IPS-NIHi11 (cell line): ENCODE measurements around the gene SNX19.
"Not testable (repeated sequence)": the region's sequence is repeated elsewhere in the genome, so short reads cannot be mapped to it uniquely, and the experiment has no call there.

Experiments used
- DNase-seq: peaks from one replicate; pipeline ENCODE4 v3.0.0; 2012; ENCODE audit warnings: mixed read lengths, low spot score

Gene SNX19, protein sequence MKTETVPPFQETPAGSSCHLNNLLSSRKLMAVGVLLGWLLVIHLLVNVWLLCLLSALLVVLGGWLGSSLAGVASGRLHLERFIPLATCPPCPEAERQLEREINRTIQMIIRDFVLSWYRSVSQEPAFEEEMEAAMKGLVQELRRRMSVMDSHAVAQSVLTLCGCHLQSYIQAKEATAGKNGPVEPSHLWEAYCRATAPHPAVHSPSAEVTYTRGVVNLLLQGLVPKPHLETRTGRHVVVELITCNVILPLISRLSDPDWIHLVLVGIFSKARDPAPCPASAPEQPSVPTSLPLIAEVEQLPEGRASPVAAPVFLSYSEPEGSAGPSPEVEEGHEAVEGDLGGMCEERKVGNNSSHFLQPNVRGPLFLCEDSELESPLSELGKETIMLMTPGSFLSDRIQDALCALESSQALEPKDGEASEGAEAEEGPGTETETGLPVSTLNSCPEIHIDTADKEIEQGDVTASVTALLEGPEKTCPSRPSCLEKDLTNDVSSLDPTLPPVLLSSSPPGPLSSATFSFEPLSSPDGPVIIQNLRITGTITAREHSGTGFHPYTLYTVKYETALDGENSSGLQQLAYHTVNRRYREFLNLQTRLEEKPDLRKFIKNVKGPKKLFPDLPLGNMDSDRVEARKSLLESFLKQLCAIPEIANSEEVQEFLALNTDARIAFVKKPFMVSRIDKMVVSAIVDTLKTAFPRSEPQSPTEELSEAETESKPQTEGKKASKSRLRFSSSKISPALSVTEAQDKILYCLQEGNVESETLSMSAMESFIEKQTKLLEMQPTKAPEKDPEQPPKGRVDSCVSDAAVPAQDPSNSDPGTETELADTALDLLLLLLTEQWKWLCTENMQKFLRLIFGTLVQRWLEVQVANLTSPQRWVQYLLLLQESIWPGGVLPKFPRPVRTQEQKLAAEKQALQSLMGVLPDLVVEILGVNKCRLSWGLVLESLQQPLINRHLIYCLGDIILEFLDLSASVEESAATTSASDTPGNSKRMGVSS

GRCh38 chr11:130916238-130916855 is at the start of gene SNX19:
Gene SNX19, minus strand, starts transcription at chr11:130916479. Its CDS starts 540 bp downstream, at chr11:130915939.
- DNase-seq, result peak; percentile 98

DNA sequence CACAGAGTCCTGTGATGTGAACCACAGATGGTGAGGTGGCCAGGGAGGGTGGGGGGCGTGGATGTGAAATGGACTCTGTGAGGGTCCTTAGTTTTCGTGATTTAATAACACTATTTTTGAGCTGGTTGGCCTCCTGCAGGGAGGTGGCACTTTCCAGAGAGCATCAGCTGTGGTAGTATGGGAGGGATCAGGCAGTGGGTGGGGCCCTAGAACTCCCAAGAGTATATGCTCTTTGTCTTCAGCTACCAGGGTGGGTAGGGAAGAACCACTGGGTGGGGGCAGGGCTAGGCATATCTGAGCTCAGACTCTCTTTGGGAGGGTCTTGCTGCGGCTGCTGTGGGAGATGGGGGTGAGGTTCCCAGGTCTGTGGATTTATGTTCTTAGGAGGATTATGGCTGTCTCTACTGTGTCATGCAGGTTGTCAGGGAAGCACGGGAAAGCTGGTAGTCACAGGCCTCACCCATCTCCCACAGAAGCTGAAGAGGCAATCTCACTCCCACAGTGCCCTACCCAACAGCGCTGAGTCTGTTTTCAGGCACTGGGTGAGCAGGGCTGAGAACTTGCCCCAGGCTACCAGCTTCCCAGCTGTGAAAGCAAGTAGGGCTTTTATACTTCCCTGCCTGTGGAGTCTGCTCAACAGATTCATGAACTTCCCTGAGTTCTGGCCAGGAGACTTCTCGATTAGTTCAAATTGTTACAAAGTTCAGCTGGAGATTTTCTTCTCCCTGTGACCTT is 47.9 kb upstream of the SNX19 start:
- DNase-seq, result no peak

DNA sequence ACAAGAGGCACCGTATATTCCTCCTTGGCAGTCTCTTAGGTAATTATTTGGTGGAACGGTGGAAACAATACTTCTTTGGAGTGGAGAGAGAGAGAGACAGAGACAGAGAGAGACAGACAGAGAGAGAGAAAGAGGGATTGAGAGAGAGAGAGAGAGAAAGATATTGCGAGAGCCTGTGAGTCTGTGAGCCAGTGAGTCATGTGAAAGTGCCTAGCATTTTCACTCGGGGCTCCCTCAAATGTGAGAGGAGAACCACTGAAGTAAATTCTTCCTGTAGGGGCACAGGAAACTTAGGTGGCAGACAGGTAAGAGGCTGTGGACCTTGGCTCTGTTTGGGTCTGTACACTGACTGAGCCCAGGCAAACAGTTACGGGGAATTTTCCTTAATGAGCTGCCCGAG is 31.6 kb upstream of the SNX19 start:
- DNase-seq, result no peak

GRCh38 chr11:130947481-130947880 is 31.2 kb upstream of the SNX19 start:
- DNase-seq, result no peak

DNA sequence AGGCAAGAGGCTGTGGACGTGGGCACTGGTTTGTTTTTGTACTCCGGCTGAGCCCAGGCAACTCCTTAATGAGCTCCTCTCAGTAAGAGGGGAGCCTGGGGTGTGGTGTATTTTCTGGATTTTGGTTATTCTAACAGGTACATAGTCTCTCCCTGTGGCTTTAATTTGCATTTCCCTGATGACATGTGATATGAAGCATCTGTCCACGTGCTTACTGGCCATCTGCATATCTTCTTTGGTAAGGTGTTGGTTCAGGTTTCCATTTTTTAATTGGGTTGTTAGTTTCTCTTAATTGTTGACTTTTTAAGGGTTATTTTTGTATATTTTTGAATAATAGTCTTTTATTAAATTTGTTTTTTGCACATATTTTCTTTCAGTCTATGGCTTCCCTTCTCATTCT is 30.8 kb upstream of the SNX19 start:
- no peak for DNase-seq

DNA sequence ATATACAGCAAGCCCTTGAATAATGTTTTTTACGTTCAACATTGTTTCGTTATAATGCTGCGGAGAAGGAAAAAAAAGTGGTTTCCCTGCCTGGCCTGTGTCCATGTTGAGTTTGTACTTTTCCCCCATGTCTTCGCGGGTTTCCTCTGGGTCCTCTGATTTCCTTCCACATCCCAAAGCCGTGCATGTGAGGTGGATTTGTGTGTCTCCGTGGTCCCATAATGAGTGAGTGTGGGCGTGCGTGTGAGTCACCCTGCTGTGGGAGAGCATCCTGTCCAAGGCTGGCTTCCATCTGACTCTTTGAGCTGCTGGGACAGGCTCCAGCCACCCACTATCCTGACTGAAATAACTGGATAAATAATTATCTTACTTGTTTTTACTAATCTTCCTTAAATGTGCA is 29.6 kb upstream of the SNX19 start:
- no peak for DNase-seq

- DNase-seq, result no peak
Observed at GRCh38 chr11:130940706-130941105, 24.4 kb upstream of the SNX19 start.

DNA sequence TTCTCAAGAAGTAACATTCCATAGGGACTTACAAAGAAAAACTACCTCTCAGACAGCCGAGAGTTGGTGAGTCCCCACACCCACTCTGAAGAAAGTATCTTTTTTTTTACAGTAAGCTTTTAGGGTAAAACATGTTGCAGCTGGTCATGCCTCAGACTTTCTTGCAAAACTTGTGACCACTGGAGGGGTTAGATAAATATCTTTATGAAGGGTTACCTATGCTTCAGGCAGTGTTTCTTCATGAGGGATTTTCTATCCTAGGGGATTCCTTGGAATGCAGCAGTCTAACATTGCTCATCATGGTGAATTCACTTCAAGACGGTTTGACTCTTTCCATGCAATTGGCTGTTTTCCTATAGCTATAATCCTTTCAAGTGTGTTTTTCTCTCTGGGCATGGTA is 20.8 kb upstream of the SNX19 start:
- DNase-seq, result no peak

DNA sequence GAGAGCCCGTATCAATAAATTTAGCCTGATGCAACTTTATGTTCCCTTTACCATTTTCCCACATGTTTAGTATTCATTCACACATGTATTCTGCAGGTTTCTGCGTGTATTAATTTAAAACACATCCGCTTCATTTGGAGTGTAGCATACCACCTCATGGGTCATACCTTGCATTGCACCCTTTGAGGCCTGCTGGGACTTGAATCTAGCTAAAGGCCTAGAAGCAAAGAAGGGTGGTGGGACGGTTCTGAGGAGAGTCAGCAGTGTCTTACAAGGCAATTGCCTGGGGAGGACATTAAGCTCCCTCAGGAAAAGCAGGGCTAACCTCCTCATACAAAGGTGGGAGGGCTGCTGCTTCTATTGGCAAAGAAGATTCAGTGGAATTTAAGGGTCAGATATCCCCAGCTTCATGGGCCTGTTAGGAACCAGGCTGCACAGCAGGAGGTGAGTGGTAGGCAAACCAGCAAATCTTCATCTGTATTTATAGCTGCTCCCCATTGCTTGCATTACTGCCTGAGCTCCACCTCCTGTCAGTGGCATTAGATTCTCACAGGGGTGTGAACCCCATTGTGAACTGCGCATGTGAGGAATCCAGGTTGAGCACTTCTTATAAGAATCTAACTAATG is 15.9 kb upstream of the SNX19 start:
- DNase-seq, result no peak

DNA sequence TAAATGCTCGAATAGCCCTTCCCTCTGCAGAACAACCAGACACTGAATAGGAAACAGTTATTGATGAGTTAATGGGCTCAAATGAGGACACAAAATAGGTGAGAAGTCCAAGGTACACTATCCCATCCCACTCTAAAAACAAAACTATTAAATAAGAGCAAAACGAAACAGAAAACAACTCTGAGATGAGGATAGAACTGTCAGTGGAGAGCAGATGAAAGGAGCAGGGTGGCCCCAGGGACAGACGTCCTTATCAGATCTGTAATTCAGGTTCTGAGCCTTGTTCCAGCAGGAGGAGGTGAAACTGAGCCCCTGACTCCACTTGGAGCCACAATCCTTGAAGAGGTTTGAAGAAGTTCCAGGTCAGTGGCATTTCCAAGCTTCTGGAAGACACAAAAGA is 8.5 kb upstream of the SNX19 start:
- DNase-seq, result no peak

DNA sequence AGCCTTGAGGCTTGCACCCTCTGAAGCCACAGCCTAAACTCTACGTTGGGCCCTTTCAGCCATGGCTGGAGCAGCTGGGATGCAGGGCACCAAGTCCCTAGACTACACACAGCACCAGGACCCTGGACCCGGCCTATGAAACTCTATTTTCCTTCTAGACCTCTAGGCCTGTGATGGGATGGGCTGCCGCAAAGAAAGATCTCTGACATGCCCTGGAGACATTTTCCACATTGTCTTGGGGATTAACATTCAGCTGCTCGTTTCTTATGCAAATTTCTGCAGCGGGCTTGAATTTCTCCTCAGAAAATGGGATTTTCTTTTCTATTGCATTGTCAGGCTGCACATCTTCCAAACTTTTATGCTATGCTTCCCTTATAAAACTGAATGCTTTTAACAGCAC is 4.3 kb upstream of the SNX19 start:
- DNase-seq, result not testable (repeated sequence)

GRCh38 chr11:130918081-130918480 is 1.8 kb upstream of the SNX19 start:
- DNase-seq, result no peak

GRCh38 chr11:130916910-130917309 is 631 bp upstream of the SNX19 start:
- no peak for DNase-seq

- DNase-seq, result no peak
Observed at GRCh38 chr11:130915603-130916237, 559 bp downstream of the SNX19 start.

- no peak for DNase-seq
Observed at GRCh38 chr11:130913268-130913667, 3.0 kb downstream of the SNX19 start.

DNA sequence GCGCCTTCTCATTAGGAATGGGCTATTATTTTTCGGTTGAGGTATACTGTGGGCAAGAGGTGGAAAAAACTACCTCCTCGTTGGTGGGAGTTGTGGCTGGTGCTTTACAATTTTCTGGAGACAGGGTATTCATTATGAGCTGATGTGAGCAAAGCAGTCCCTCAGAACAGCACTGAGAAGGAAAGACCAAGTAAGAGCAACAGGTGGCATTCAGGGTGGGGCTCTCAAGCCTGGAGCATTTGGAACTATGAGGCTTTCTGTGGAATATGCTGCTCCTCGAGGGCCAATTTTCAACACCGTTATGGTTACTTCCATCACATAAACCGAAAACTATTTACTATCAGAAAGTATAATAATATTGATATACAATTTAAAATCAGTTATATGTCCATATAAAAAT is 3.7 kb downstream of the SNX19 start:
- DNase-seq, result no peak

DNA sequence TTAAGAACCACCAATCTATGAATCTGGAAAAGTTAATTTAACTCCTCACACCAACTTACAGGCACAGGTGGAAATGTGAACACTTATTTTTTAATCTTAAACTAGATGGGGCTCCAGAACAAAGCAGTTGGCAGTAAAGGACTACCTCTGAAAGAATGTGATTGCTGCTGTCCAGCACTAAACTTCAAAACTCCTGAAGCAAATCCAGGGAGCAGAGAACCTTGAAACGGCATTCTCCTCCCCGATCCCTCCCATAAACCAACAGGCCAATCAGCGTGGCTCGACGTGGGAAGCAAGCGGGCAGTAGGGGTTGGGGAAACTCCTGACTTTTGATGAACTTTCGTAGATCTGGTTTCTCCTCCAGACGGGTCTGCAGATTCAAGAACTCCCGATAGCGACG is 5.0 kb downstream of the SNX19 start:
- DNase-seq, result no peak

DNA sequence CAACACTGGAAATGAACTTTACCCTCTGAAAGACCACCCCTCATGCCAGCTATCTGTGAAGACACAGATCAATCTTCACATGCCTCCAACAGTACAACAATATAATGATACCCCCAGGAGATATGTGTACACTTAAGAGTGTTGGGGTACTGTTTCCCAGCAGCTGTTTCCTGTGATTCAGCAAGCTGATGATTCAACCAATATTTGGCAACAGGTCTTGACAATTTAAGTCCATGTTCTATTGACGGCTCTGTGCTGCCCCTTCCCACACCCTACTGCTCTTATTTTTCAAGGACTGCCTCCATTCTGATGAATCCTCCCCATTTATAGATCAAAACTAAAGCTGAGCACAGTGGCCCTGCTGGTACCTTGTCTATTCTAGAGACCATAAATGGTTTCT is 6.6 kb downstream of the SNX19 start:
- no peak for DNase-seq

DNA sequence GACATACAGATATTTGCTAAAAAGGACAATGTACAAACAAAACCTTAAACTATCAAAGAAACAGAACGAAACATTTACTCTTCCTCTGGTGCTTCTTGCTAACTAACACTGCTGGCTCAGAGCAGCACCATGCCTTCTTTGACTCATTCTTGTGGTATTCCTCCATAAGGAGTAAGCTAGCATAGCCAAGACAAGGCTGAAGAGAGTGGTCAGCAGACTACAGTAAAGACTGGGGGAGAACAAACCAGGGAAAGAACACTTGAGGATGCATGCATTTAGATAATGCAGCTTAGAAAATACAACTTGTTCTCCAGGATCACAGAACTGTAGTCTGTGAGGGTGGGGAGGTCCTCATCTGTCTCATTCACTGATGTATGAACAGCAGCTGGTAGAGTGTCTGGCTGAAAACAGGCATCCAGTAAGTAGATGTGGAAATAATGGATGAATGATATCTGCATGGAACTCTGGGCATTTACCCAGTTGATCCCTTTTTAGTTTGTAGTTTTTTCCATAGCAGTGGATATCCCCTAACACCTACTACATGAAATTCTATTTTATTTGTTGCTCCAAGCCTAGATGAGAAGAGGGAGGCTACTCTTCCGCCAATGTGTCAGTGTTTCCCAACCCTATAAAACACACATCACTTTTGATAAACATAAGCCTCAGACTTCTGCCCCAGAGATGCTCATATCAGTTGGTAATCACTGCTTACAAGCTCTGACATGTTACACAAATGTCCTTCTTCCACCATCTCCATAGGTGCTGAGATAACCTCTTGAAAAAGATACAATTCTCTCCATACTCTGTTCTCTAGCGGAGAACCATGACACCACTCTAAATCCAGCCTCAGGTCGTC is 7.3 kb downstream of the SNX19 start:
- DNase-seq, result no peak

- DNase-seq, result no peak
Observed at GRCh38 chr11:130908061-130908460, 8.2 kb downstream of the SNX19 start.
